GM12892 (cell line): ENCODE results near the gene E2F8.

ENCODE experiments used
- POLR2A ChIP-seq: IDR thresholded peaks from 2 replicates; pipeline ENCODE4 v1.6.1; 2011; ENCODE audit warnings: low read depth, low read length, control low read depth
- POLR2AphosphoS5 ChIP-seq: IDR thresholded peaks from 2 replicates; pipeline ENCODE4 v1.6.1; 2011; ENCODE audit warnings: low read depth, low read length, control low read depth
- TAF1 ChIP-seq: IDR thresholded peaks from 2 replicates; pipeline ENCODE4 v1.6.1; 2011; ENCODE audit warnings: low read depth, mild to moderate bottlenecking, control low read depth, low read length, borderline replicate concordance

DNA sequence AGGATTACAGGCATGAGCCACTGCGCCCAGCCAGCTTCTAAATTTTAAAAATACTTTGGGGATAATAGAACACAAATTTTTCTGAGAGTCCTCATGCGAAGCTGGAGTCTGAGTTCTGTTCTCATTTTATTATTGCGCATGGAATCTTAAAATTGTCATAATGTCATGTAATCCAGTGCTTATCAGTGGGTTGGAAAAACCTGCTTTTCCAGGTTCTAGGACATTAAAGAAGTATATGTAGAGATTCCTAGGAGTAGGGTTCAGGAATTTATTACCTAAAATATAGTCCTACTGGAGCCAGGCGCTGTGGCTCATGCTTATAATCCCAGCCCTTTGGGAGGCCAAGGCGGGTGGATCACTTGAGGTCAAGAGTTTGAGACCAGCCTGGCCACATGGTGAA is 4.6 kb upstream of the E2F8 start:
- no peak for TF ChIP-seq TAF1
- no peak for TF ChIP-seq POLR2AphosphoS5
- no peak for TF ChIP-seq POLR2A
